H9 (cell line): ENCODE measurements around the gene WBP1L. TPM values are rescaled to one million over a fixed set of nuclear protein-coding genes. Genes with fewer than 3 reads are reported as not detected.

ENCODE experiments used
- DNase-seq: peaks from one replicate; pipeline ENCODE4 v3.0.0-alpha.2; 2017
- H2AFZ ChIP-seq: one replicate; pipeline ENCODE4 v1.6.1; 2013; ENCODE audit warnings: mild to moderate bottlenecking, low read length, control low read depth, moderate library complexity
- H2AK5ac ChIP-seq: 2 replicates; pipeline ENCODE4 v1.6.1; 2013; ENCODE audit warnings: low read length, control low read depth, mixed read lengths; ENCODE audit not compliant: insufficient read length
- H2BK120ac ChIP-seq: one replicate; pipeline ENCODE4 v1.6.1; 2013; ENCODE audit warnings: low read depth, mild to moderate bottlenecking, low read length, control low read depth, inconsistent platforms; ENCODE audit not compliant: poor library complexity, severe bottlenecking
- H2BK12ac ChIP-seq: 2 replicates; pipeline ENCODE4 v1.6.1; 2013; ENCODE audit warnings: low read length, control low read depth, mixed read lengths, low read depth; ENCODE audit not compliant: insufficient read length
- H2BK15ac ChIP-seq: 2 replicates; pipeline ENCODE4 v1.6.1; 2013; ENCODE audit warnings: low read depth, low read length, control low read depth
- H2BK20ac ChIP-seq: one replicate; pipeline ENCODE4 v1.6.1; 2013; ENCODE audit warnings: low read depth, mild to moderate bottlenecking, low read length, control low read depth, inconsistent platforms; ENCODE audit not compliant: poor library complexity, severe bottlenecking
- H2BK5ac ChIP-seq: 2 replicates; pipeline ENCODE4 v1.6.1; 2013; ENCODE audit warnings: low read length, control low read depth, mixed read lengths; ENCODE audit not compliant: insufficient read length
- H3K14ac ChIP-seq: 2 replicates; pipeline ENCODE4 v1.6.1; 2013; ENCODE audit warnings: low read length, control low read depth; ENCODE audit not compliant: insufficient read depth
- H3K18ac ChIP-seq: 2 replicates; pipeline ENCODE4 v1.6.1; 2013; ENCODE audit warnings: low read depth, mild to moderate bottlenecking, mixed read lengths, low read length, control low read depth; ENCODE audit not compliant: insufficient read length
- H3K23ac ChIP-seq: 2 replicates; pipeline ENCODE4 v1.6.1; 2013; ENCODE audit warnings: low read length, control low read depth, mixed read lengths, low read depth; ENCODE audit not compliant: insufficient read length
- H3K23me2 ChIP-seq: 2 replicates; pipeline ENCODE4 v1.6.1; 2013; ENCODE audit warnings: low read depth, mild to moderate bottlenecking, mixed read lengths, low read length, control low read depth; ENCODE audit not compliant: insufficient read length, poor library complexity, severe bottlenecking
- H3K27ac ChIP-seq: 2 replicates; pipeline ENCODE4 v1.5.1; 2013; ENCODE audit warnings: low read length, control low read depth, mixed read lengths, low read depth; ENCODE audit not compliant: insufficient read length
- H3K27me3 ChIP-seq: 2 replicates; pipeline ENCODE4 v1.6.1; 2013; ENCODE audit warnings: low read length, control low read depth, inconsistent platforms; ENCODE audit not compliant: insufficient read depth
- H3K4ac ChIP-seq: 2 replicates; pipeline ENCODE4 v1.6.1; 2013; ENCODE audit warnings: low read depth, mild to moderate bottlenecking, control low read depth, inconsistent platforms, low read length, moderate library complexity
- H3K4me1 ChIP-seq: 2 replicates; pipeline ENCODE4 v1.6.1; 2013; ENCODE audit warnings: low read length, control low read depth, inconsistent platforms; ENCODE audit not compliant: insufficient read depth
- H3K4me2 ChIP-seq: 2 replicates; pipeline ENCODE4 v1.6.1; 2013; ENCODE audit warnings: low read length, control low read depth, mixed read lengths; ENCODE audit not compliant: insufficient read length, insufficient read depth
- H3K56ac ChIP-seq: 2 replicates; pipeline ENCODE4 v1.6.1; 2013; ENCODE audit warnings: low read depth, mild to moderate bottlenecking, mixed read lengths, low read length, control low read depth; ENCODE audit not compliant: insufficient read length
- H3K79me1 ChIP-seq: 2 replicates; pipeline ENCODE4 v1.6.1; 2013; ENCODE audit warnings: low read depth, mild to moderate bottlenecking, moderate library complexity, low read length, control low read depth, inconsistent platforms; ENCODE audit not compliant: insufficient read depth, poor library complexity, severe bottlenecking
- H3K79me2 ChIP-seq: 2 replicates; pipeline ENCODE4 v1.6.1; 2013; ENCODE audit warnings: low read length, control low read depth, inconsistent platforms; ENCODE audit not compliant: insufficient read depth
- H3K9ac ChIP-seq: 2 replicates; pipeline ENCODE4 v1.6.1; 2013; ENCODE audit warnings: low read length, control low read depth, mixed read lengths; ENCODE audit not compliant: insufficient read length; ENCODE audit errors: extremely low read depth
- H3K9me3 ChIP-seq: one replicate; pipeline ENCODE4 v1.6.1; 2013; ENCODE audit warnings: low read depth, low read length, inconsistent platforms; ENCODE audit not compliant: control insufficient read depth
- H3T11ph ChIP-seq: one replicate; pipeline ENCODE4 v1.6.1; 2013; ENCODE audit warnings: mild to moderate bottlenecking, low read length, control low read depth, inconsistent platforms
- H4K20me1 ChIP-seq: one replicate; pipeline ENCODE4 v1.6.1; 2013; ENCODE audit not compliant: control insufficient read depth, insufficient read length, insufficient read depth
- H4K5ac ChIP-seq: 2 replicates; pipeline ENCODE4 v1.6.1; 2013; ENCODE audit warnings: low read depth, mild to moderate bottlenecking, mixed read lengths, low read length, control low read depth; ENCODE audit not compliant: insufficient read length
- H4K8ac ChIP-seq: replicated peaks from 2 replicates; pipeline ENCODE4 v1.6.1; 2013; ENCODE audit warnings: low read length, control low read depth, mixed read lengths, low read depth; ENCODE audit not compliant: insufficient read length
- H4K91ac ChIP-seq: 2 replicates; pipeline ENCODE4 v1.6.1; 2013; ENCODE audit warnings: low read depth, mild to moderate bottlenecking, moderate library complexity, mixed read lengths, low read length, control low read depth; ENCODE audit not compliant: insufficient read length
- H3K27ac Mint-ChIP-seq, 3 experiments: 2 replicates in 2 of 3; 3 replicates in 1 of 3; pipeline ENCODE4 v1.8.0; 2020 to 2021; ENCODE audit warnings: mixed read lengths in 3 of 3, mild to moderate bottlenecking in 1 of 3, moderate library complexity in 1 of 3
- H3K27me3 Mint-ChIP-seq: 2 replicates; pipeline ENCODE4 v1.8.0; 2021; ENCODE audit warnings: low read depth, mild to moderate bottlenecking, moderate library complexity, mixed read lengths
- H3K36me3 Mint-ChIP-seq, 3 experiments: 2 replicates in 2 of 3; 3 replicates in 1 of 3; pipeline ENCODE4 v1.8.0; 2020 to 2021; ENCODE audit warnings: low read depth in 3 of 3, mixed read lengths in 3 of 3; ENCODE audit not compliant: insufficient read depth in 1 of 3
- H3K4me1 Mint-ChIP-seq, 2 experiments: 2 replicates each; pipeline ENCODE4 v1.8.0; 2020; ENCODE audit warnings: mixed read lengths in 2 of 2
- H3K4me3 Mint-ChIP-seq, 2 experiments: 2 replicates in 1 of 2; 3 replicates in 1 of 2; pipeline ENCODE4 v1.8.0; 2020 to 2021; ENCODE audit warnings: mild to moderate bottlenecking in 2 of 2, mixed read lengths in 2 of 2, moderate library complexity in 1 of 2
- H3K9me3 Mint-ChIP-seq, 2 experiments: 2 replicates in 1 of 2; 3 replicates in 1 of 2; pipeline ENCODE4 v1.8.0; 2020; ENCODE audit warnings: mild to moderate bottlenecking in 2 of 2, mixed read lengths in 2 of 2, moderate library complexity in 1 of 2
- CTCF ChIP-seq: fragments of 200-600 bp; sonication (generic); conservative IDR thresholded peaks from 3 replicates; pipeline ENCODE4 v1.8.0; 2021; ENCODE audit warnings: antibody characterized with exemption, mild to moderate bottlenecking
- WGBS: extraction: QIAGEN DNeasy Blood & Tissue Kit; methylation state at CpG from one replicate; pipeline ENCODE4 v1.1.7; 2013; ENCODE audit warnings: missing lambda C conversion rate, low lambda C conversion rate, mixed read lengths; ENCODE audit not compliant: insufficient read length; ENCODE audit errors: extremely low coverage; 5-methylcytosine and 5-hydroxymethylcytosine counted together
- total RNA-seq: library from RNA; stranded (reverse); gene quantifications from 2 replicates; pipeline ENCODE4 v1.2.1, GENCODE V29; 2021

WBP1L gene
- total RNA-seq, 1 experiment from 2014 or later = 23.8 TPM

GRCh38 chr10:102811346-102811745 lies 67.6 kb downstream of the WBP1L start:
- Histone ChIP-seq H3K27me3 (no peaks in the 10 kb centered on the region), H2BK5ac (no peak overlapping the region), H2AFZ (no peak overlapping the region), H3K23ac (no peak overlapping the region), H3K79me1 (no peaks in the 10 kb centered on the region), H3K18ac (no peak overlapping the region), H2BK20ac (no peak overlapping the region), H4K20me1 (no peaks in the 10 kb centered on the region), H2BK15ac (no peak overlapping the region), H3K9ac (no peak overlapping the region), H3K23me2 (no peaks in the 10 kb centered on the region), H4K5ac (no peak overlapping the region), H4K91ac (no peak overlapping the region), H2BK120ac (no peak overlapping the region), H3K4ac (no peak overlapping the region), H2BK12ac (no peak overlapping the region), H4K8ac (no peak overlapping the region), H3K9me3 (no peaks in the 10 kb centered on the region), H3K79me2 (no peaks in the 10 kb centered on the region), H3K27ac (no peak overlapping the region), H3K4me1 (peaks cover 6% of the 10 kb centered on the region), H3T11ph (no peak overlapping the region), H2AK5ac (no peak overlapping the region), H3K56ac (no peak overlapping the region), H3K4me2 (no peak overlapping the region), H3K14ac (no peak overlapping the region)
- TF ChIP-seq CTCF = no peak
- Mint-ChIP-seq H3K4me3 (no peak overlapping the region), H3K27me3 (no peaks in the 10 kb centered on the region), H3K4me1 (peaks cover 21 to 28% of the 10 kb centered on the region in 2 experiments), H3K27ac (no peak overlapping the region; a peak in 1 of 7 replicates), H3K9me3 (no peaks in the 10 kb centered on the region), H3K36me3 (peaks cover 0 to 33% (median 17%) of the 10 kb centered on the region in 3 experiments; a peak in 5 of 7 replicates)
- no CpG with 5 or more reads among the region's 3 CpGs for WGBS
- no peak for DNase-seq
